HepG2 (cell line): ENCODE measurements around the gene ANKRD55. TPM values are rescaled to one million over a fixed set of nuclear protein-coding genes. Genes with fewer than 3 reads are reported as not detected.

Experiments
- ATAC-seq: fragments of 200-7000 bp; cut with Tn5 transposase; 3 replicates; pipeline ENCODE4 v1.9.1; 2020; ENCODE audit warnings: mild to moderate bottlenecking, moderate library complexity
- BruUV-seq: library from RNA; stranded (reverse); fragments of 400-500 nt; replicated peaks from 2 replicates; lab custom pipeline; 2021; lab: Mats Ljungman, UMichigan
- CTCF ChIA-PET: fragments of 300-600 bp; formaldehyde crosslinking; extraction: SDS; loops from one replicate; lab custom pipeline; 2021; ENCODE audit warnings: low total read pairs, inconsistent platforms, low intra/inter-chr PET ratio; lab: Yijun Ruan, JAX
- POLR2A ChIA-PET: fragments of 350-600 bp; sonication (Branson Sonifier 250); formaldehyde crosslinking; loops from one replicate; lab custom pipeline; 2020; ENCODE audit warnings: antibody characterized with exemption, inconsistent platforms; lab: Yijun Ruan, JAX
- DNase-seq: peaks from one replicate; pipeline ENCODE4 v3.0.0-alpha.2; 2015; ENCODE audit warnings: low spot score
- FAIRE-seq: peaks from 3 replicates; lab custom pipeline; 2011; peaks lifted over from hg19 to GRCh38; lab: Jason Lieb, UNC
- H2AFZ ChIP-seq: one replicate; pipeline ENCODE4 v1.6.1; 2011; ENCODE audit warnings: low read length, inconsistent platforms
- H3K27ac ChIP-seq: fragments of 300-600 bp; 3 replicates; pipeline ENCODE4 v1.8.0; 2011; ENCODE audit warnings: mixed run types, mild to moderate bottlenecking, mixed read lengths, low read length, inconsistent platforms; ENCODE audit not compliant: insufficient read depth; ENCODE audit errors: extremely low read length
- H3K27me3 ChIP-seq, 2 experiments: fragments of 200-600 bp in 1 of 2; 2 replicates in 1 of 2; 3 replicates in 1 of 2; pipeline versions ENCODE4 v1.6.0 to v1.8.0; 2011; ENCODE audit warnings: low read length in 2 of 2, mild to moderate bottlenecking in 2 of 2, moderate library complexity in 2 of 2, inconsistent platforms in 1 of 2; ENCODE audit not compliant: insufficient read depth in 2 of 2, control insufficient read depth in 1 of 2
- H3K36me3 ChIP-seq, 2 experiments: fragments of 200-600 bp in 1 of 2; replicated peaks in 1 of 2; 2 replicates in 1 of 2; 3 replicates in 1 of 2; pipeline versions ENCODE4 v1.5.1 to v1.8.0; 2011; ENCODE audit warnings: low read length in 2 of 2, inconsistent platforms in 1 of 2; ENCODE audit not compliant: insufficient read depth in 2 of 2, control insufficient read depth in 1 of 2
- H3K4me1 ChIP-seq: 2 replicates; pipeline ENCODE4 v1.5.1; 2012; ENCODE audit warnings: low read length, inconsistent platforms; ENCODE audit not compliant: insufficient read depth
- H3K4me2 ChIP-seq: 2 replicates; pipeline ENCODE4 v1.6.0; 2011; ENCODE audit warnings: low read depth, low read length, inconsistent platforms
- H3K4me3 ChIP-seq, 3 experiments: fragments of 200-600 bp in 1 of 3; sonication (generic), shearing (Covaris generic) in 1 of 3; replicated peaks in 1 of 3; 2 replicates each; pipeline ENCODE4 v1.5.1; 2011 to 2016; ENCODE audit warnings: low read length in 3 of 3, inconsistent platforms in 2 of 3, low read depth in 2 of 3, mild to moderate bottlenecking in 2 of 3, control low read depth in 1 of 3, mixed read lengths in 1 of 3; ENCODE audit not compliant: insufficient read depth in 1 of 3
- H3K79me2 ChIP-seq: one replicate; pipeline ENCODE4 v1.6.1; 2011; ENCODE audit warnings: low read length, inconsistent platforms; ENCODE audit not compliant: insufficient read depth
- H3K9ac ChIP-seq: 2 replicates; pipeline ENCODE4 v1.6.0; 2011; ENCODE audit warnings: mild to moderate bottlenecking, low read depth, low read length, inconsistent platforms; ENCODE audit not compliant: insufficient read depth
- H3K9me3 ChIP-seq: 2 replicates; pipeline ENCODE4 v1.5.1; 2012; ENCODE audit warnings: mild to moderate bottlenecking, low read length
- H4K20me1 ChIP-seq: 2 replicates; pipeline ENCODE4 v1.6.0; 2011; ENCODE audit warnings: inconsistent platforms, mild to moderate bottlenecking, low read length, moderate library complexity; ENCODE audit not compliant: insufficient read depth
- ARID5B ChIP-seq: IDR thresholded peaks from 2 replicates; pipeline ENCODE4 v1.4.0; 2020; ENCODE audit warnings: mild to moderate bottlenecking, missing genetic modification reagents
- FOSL2 ChIP-seq: sonication (generic); formaldehyde crosslinking; IDR thresholded peaks from 2 replicates; pipeline ENCODE4 v1.4.0; 2020; ENCODE audit warnings: missing genetic modification reagents
- MAFK ChIP-seq, 2 experiments: IDR thresholded peaks in 1 of 2; conservative IDR thresholded peaks in 1 of 2; 2 replicates each; pipeline ENCODE4 v1.6.1; 2011; ENCODE audit warnings: improper control_type of control experiment in 2 of 2, low read length in 2 of 2
- SNAPC5 ChIP-seq: sonication (generic); formaldehyde crosslinking; IDR thresholded peaks from 2 replicates; pipeline ENCODE4 v1.8.1; 2023; ENCODE audit warnings: mild to moderate bottlenecking, missing genetic modification reagents, borderline replicate concordance
- WGBS: methylation state at CpG from one replicate; pipeline ENCODE4 v1.1.6; 2017; ENCODE audit warnings: low lambda C conversion rate; 5-methylcytosine and 5-hydroxymethylcytosine counted together
- in situ Hi-C: cut with HindIII; loops from 2 replicates; pipeline ENCODE4 v1.10.0; 2017; ENCODE audit warnings: low pct_unique_long_range_greater_than_20kb; ENCODE audit not compliant: extremely low pct_ligation_motif_present
- intact Hi-C: fragments of 100-400 bp; cut with micrococcal nuclease; formaldehyde crosslinking; loops from one replicate; pipeline ENCODE4 v1.10.0; 2022; ENCODE audit not compliant: unreplicated experiment
- polyA plus RNA-seq, 8 experiments: library from polyadenylated mRNA; depleted of rRNA in 3 of 8; stranded (reverse) in 7 of 8; unstranded in 1 of 8; fragments of >200 nt; fragmentation: Illumina TruSeq in 4 of 8; extraction: Trizol in 4 of 8; gene quantifications; 2 replicates each; pipeline versions ENCODE4 v1.2.1 to v1.2.3, GENCODE V29; 2011 to 2016; ENCODE audit warnings: low read depth in 4 of 8, missing spikeins in 1 of 8, mixed read lengths in 1 of 8; ENCODE audit not compliant: insufficient read depth in 1 of 8
- total RNA-seq, 5 experiments: library from RNA; depleted of rRNA; stranded (reverse); fragments of >200 nt; fragmentation: Illumina TruSeq; extraction: Trizol; gene quantifications; 2 replicates each; pipeline ENCODE4 v1.2.3, GENCODE V29; 2016; ENCODE audit warnings: low read depth in 1 of 5

ANKRD55 gene
- total and polyA plus RNA-seq, 2 of the 13 experiments (the other 11 are each of a cell fraction or from before 2014, with no cell fraction given), result 0.11 to 0.28 TPM

- no peaks in the 10 kb centered on the region for H3K36me3 ChIP-seq
- no peak overlapping the region for H3K4me2 ChIP-seq
- intact Hi-C loops, result no loop called here
- 42% methylated on average over 2 of the region's 2 CpGs for WGBS
- FAIRE-seq (no peak), DNase-seq (peak; percentile 63)
- H3K27me3 ChIP-seq, result peaks cover 0 to under 1% of the 10 kb centered on the region in 2 experiments; a peak in 1 of 5 replicates
- BruUV-seq, result no TSS peak
- no peaks in the 10 kb centered on the region for H4K20me1 ChIP-seq
- CTCF ChIA-PET, result no interaction called here
- H3K27ac ChIP-seq, result no peak overlapping the region
- TF ChIP-seq SNAPC5 (CRISPR knock-in tag) (no peak), FOSL2 (peak; percentile 32; the same call in 1 of the 2 replicates), MAFK (conservative IDR thresholded peaks at IDR 0.05 in 1 of 2, IDR thresholded peaks at IDR 0.05 in 1 of 2; ENCODE audit: low read length in 2 of 2) (0 out of 4 replicates have a peak, but pooled peaks of 1 of the 2 experiments have one; percentile 11), ARID5B (CRISPR knock-in tag) (0 out of 2 replicates have a peak, but pooled peaks have one; percentile 29)
- TF ChIP-seq, all 625 proteins: peak for 3
- in situ Hi-C loops, result loop anchor here (25.0 kb wide), 1 partner anchor 828 kb away; no protein-coding TSS in a partner anchor
- Histone ChIP-seq H2AFZ (no peak overlapping the region), H3K9ac (no peak overlapping the region), H3K9me3 (no peaks in the 10 kb centered on the region), H3K79me2 (no peaks in the 10 kb centered on the region), H3K4me3 (no peak overlapping the region), H3K4me1 (peaks cover 18% of the 10 kb centered on the region)
- peak; percentile 66; the same call in 1 of the 3 replicates for ATAC-seq
- POLR2A ChIA-PET, result no interaction called here
Measured at GRCh38 chr5:56259002-56259511, 25.9 kb upstream of the ANKRD55 start.
